Endodermal cell (in vitro differentiated cells): ENCODE measurements around the gene MLST8. TPM values are rescaled to one million over a fixed set of nuclear protein-coding genes. Genes with fewer than 3 reads are reported as not detected.
A peak's percentile ranks its signal among the peaks of the same experiment; 100 is the strongest.

Experiments used
- DNase-seq: peaks from one replicate; pipeline ENCODE4 v3.0.0-alpha.2; 2017
- H3K27ac ChIP-seq: 2 replicates; pipeline ENCODE4 v1.5.1; 2013; ENCODE audit warnings: mild to moderate bottlenecking, low read depth, low read length, moderate library complexity
- H3K27me3 ChIP-seq: 2 replicates; pipeline ENCODE4 v1.6.1; 2013; ENCODE audit warnings: mild to moderate bottlenecking, low read length, moderate library complexity; ENCODE audit not compliant: insufficient read depth, control insufficient read depth, poor library complexity, severe bottlenecking
- H3K36me3 ChIP-seq: 2 replicates; pipeline ENCODE4 v1.7.0; 2013; ENCODE audit warnings: mild to moderate bottlenecking, low read length, moderate library complexity; ENCODE audit not compliant: control insufficient read depth, insufficient read depth
- H3K4me1 ChIP-seq: one replicate; pipeline ENCODE4 v1.7.0; 2013; ENCODE audit warnings: low read length; ENCODE audit not compliant: control insufficient read depth, insufficient read depth
- H3K4me3 ChIP-seq: 2 replicates; pipeline ENCODE4 v1.5.1; 2013; ENCODE audit warnings: mild to moderate bottlenecking, low read length, moderate library complexity
- H3K9ac ChIP-seq: 2 replicates; pipeline ENCODE4 v1.6.1; 2013; ENCODE audit warnings: mild to moderate bottlenecking, low read length, moderate library complexity; ENCODE audit not compliant: poor library complexity, severe bottlenecking; ENCODE audit errors: extremely low read depth
- H3K9me3 ChIP-seq: 2 replicates; pipeline ENCODE4 v1.6.1; 2013; ENCODE audit warnings: mild to moderate bottlenecking, low read length, moderate library complexity; ENCODE audit not compliant: control insufficient read depth
- H3K27ac Mint-ChIP-seq: 2 replicates; pipeline ENCODE4 v1.8.0; 2020; ENCODE audit warnings: mixed read lengths
- H3K27me3 Mint-ChIP-seq: 2 replicates; pipeline ENCODE4 v1.8.0; 2021; ENCODE audit warnings: mild to moderate bottlenecking, mixed read lengths; ENCODE audit not compliant: insufficient read depth
- H3K36me3 Mint-ChIP-seq: 2 replicates; pipeline ENCODE4 v1.8.0; 2020; ENCODE audit warnings: low read depth, mixed read lengths
- H3K4me1 Mint-ChIP-seq: 2 replicates; pipeline ENCODE4 v1.8.0; 2020; ENCODE audit warnings: mixed read lengths
- H3K4me3 Mint-ChIP-seq: 2 replicates; pipeline ENCODE4 v1.8.0; 2020; ENCODE audit warnings: mild to moderate bottlenecking, moderate library complexity, mixed read lengths
- H3K9me3 Mint-ChIP-seq: 2 replicates; pipeline ENCODE4 v1.8.0; 2020; ENCODE audit warnings: mild to moderate bottlenecking, mixed read lengths
- WGBS, 2 experiments: methylation state at CpG; one replicate each; pipeline versions ENCODE4 v1.1.5 to v1.1.7; 2013; ENCODE audit warnings: missing lambda C conversion rate in 2 of 2, mixed read lengths in 1 of 2; ENCODE audit not compliant: insufficient coverage in 1 of 2, insufficient read length in 1 of 2; 5-methylcytosine and 5-hydroxymethylcytosine counted together
- total RNA-seq, 2 donors: library from RNA; stranded (reverse); fragmentation: NEBNext Ultra II Directional in 1 of 2; extraction: Animal tissue kit (Norgen Biotek cat#: 25700) in 1 of 2; gene quantifications; 2 replicates in 1 of 2; 3 replicates in 1 of 2; pipeline ENCODE4 v1.2.1, GENCODE V29; 2021
- TF ChIP-seq, protein P1 (sequence below): fragments of 200-600 bp; sonication (generic); conservative IDR thresholded peaks from 2 replicates; pipeline ENCODE4 v1.5.0; 2021; ENCODE audit warnings: antibody characterized with exemption, mild to moderate bottlenecking

MLST8 gene
- total RNA-seq, 2 donors from 2014 or later = 60.3 to 70.8 TPM

DNA sequence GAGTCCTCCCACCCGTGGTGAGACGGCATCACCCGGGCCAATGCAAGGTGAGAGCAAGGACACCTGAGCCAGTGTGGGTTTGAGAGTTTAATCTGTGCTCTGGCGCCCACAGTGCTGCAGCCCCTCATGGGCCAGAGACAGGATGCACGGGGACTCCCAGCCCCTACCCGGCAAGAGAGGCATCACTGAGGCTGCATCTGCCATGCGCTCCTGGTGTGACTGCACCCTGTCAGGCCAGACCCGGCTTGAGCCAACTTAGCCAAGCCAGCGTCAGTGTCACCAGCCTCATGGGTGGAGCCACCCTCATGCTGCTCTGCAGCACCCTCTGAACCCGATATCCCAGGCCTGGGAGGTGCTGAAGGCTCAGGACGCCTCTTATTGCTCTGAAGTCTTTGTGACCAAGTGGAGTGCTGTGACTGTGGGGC is 6.7 kb downstream of the MLST8 start:
- Histone ChIP-seq H3K27ac (no peak overlapping the region), H3K9ac (no peak overlapping the region), H3K4me3 (no peak overlapping the region), H3K4me1 (peaks cover 3% of the 10 kb centered on the region), H3K36me3 (peaks cover 32% of the 10 kb centered on the region), H3K27me3 (no peaks in the 10 kb centered on the region), H3K9me3 (no peaks in the 10 kb centered on the region)
- Mint-ChIP-seq H3K4me1 (peaks cover 12% of the 10 kb centered on the region), H3K36me3 (peaks cover 29% of the 10 kb centered on the region), H3K4me3 (no peak overlapping the region), H3K27me3 (no peaks in the 10 kb centered on the region), H3K27ac (peak overlapping the region; percentile 41), H3K9me3 (no peaks in the 10 kb centered on the region)
- WGBS, 2 experiments = 88 to 96% methylated on average over 5 to 11 of the region's 11 CpGs
- DNase-seq = no peak
- TF ChIP-seq, protein P1, sequence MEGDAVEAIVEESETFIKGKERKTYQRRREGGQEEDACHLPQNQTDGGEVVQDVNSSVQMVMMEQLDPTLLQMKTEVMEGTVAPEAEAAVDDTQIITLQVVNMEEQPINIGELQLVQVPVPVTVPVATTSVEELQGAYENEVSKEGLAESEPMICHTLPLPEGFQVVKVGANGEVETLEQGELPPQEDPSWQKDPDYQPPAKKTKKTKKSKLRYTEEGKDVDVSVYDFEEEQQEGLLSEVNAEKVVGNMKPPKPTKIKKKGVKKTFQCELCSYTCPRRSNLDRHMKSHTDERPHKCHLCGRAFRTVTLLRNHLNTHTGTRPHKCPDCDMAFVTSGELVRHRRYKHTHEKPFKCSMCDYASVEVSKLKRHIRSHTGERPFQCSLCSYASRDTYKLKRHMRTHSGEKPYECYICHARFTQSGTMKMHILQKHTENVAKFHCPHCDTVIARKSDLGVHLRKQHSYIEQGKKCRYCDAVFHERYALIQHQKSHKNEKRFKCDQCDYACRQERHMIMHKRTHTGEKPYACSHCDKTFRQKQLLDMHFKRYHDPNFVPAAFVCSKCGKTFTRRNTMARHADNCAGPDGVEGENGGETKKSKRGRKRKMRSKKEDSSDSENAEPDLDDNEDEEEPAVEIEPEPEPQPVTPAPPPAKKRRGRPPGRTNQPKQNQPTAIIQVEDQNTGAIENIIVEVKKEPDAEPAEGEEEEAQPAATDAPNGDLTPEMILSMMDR = no peak

DNA sequence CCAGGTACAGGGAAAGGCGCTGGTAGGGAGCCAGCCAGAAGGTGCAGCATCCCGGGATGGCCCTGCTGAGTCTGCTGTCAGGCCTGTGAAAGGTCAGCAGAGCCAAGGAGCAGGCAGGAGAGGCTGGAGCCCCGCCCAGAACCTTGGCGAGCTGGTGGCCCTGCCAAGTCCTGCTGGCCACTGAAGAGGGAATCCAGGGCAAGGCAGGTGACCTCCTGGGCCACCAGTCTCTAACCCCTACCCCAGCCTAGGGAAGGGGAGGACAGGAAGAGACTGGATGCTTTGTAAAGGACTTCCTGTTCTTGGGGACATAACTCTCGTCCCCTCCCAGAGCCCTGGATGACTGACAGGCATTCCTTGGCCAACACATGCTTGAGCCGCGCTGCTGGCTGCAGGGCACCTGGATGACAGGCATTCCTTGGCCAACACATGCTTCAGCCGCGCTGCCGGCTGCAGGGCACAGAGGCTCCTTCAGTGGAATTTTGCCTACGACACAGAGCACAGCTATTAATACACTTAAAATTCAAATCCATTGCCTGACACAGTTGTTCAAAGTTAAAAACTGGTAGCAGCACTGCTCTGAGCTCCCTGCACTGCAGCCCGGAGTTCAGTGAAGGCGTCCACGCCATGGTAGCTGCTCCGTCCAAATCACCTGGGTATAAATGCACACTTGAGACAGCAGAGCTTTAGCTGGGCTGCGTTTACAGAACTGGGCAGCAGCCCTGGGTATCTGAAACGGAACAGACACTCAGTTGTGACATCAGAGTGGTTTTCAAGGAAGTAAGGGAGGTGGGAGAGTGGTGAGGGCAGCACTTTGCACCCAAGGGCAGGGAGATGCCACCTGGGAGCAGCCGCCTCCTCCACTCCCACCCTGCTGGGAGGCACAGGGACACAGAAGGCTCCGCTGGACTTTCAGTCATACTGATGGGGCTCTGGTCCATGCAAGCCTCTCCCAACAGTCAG is 7.4 kb downstream of the MLST8 start:
- Mint-ChIP-seq H3K4me3 (peak overlapping the region; percentile 65), H3K4me1 (peaks cover 12% of the 10 kb centered on the region), H3K27me3 (no peaks in the 10 kb centered on the region), H3K9me3 (no peaks in the 10 kb centered on the region), H3K36me3 (peaks cover 22% of the 10 kb centered on the region), H3K27ac (peak overlapping the region; percentile 44)
- peaks cover 3% of the 10 kb centered on the region for H3K4me1 ChIP-seq
- H3K27me3 ChIP-seq = no peaks in the 10 kb centered on the region
- DNase-seq = no peak
- H3K9ac ChIP-seq = peak overlapping the region; percentile 44
- no peaks in the 10 kb centered on the region for H3K9me3 ChIP-seq
- no peak overlapping the region for H3K27ac ChIP-seq
- peak overlapping the region; percentile 86 for H3K4me3 ChIP-seq
- TF ChIP-seq, protein P1 = no peak
- 89% methylated on average over 15 to 19 of the region's 19 CpGs for WGBS, 2 experiments
- H3K36me3 ChIP-seq = peaks cover 30% of the 10 kb centered on the region

DNA sequence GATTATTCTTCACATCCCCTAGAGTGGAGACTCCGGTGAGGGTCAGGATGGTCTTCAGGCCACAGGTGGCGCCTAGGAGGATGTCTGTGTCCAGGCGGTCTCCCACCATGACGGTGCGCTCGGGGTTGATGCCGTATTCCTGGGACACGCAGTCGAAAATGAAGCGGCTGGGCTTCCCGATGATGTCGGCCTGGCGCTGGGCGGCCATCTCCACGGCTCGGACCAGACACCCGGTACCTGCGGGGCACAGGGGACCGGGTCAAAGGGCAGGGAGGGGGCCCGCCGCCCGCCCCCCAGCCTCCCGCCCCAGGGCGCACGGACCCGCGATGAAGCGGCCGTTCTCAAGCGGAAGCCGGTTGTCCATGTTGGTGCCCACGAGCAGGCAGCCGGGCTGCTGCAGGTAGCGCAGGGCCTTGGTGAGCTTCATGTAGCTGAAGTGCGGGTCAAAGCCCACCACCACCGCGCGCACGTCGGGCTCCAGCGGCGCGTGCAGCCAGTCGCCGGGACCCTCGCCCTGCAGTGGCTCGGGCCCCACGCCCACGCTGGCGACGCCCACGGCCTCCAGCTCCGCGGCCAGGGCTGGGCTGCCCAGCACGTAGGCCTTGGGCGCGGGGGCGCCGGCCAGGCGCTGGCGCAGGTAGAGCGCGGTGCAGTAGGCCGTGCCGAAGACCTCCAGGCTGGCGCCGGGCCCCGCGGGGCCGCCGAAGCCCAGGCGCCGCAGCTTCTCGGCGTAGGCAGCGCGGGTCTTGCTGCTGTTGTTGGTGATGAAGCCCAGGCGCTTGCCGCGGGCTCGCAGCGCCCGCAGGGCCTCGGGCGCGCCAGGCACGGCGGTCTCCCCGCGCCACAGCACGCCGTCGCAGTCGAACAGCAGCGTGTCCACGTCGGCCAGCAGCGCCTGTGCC is 8.8 kb downstream of the MLST8 start:
- no peaks in the 10 kb centered on the region for H3K27me3 ChIP-seq
- H3K4me3 ChIP-seq = peak overlapping the region; percentile 86
- Mint-ChIP-seq H3K27me3 (no peaks in the 10 kb centered on the region), H3K27ac (no peak overlapping the region), H3K4me1 (peaks cover 12% of the 10 kb centered on the region), H3K9me3 (no peaks in the 10 kb centered on the region), H3K36me3 (peaks cover 12% of the 10 kb centered on the region), H3K4me3 (peak overlapping the region; percentile 71)
- TF ChIP-seq, protein P1 = peak; percentile 45
- peaks cover 17% of the 10 kb centered on the region for H3K36me3 ChIP-seq
- peaks cover 3% of the 10 kb centered on the region for H3K4me1 ChIP-seq
- DNase-seq = no peak
- H3K9me3 ChIP-seq = no peaks in the 10 kb centered on the region
- H3K27ac ChIP-seq = peak overlapping the region; percentile 57
- peak overlapping the region; percentile 78 for H3K9ac ChIP-seq
- 1% methylated on average over 33 to 98 of the region's 98 CpGs for WGBS, 2 experiments
